ENCODE data around the gene MEF2D.

- no peak for TF ChIP-seq POLR2AphosphoS5 (IDR thresholded peaks at IDR 0.05)
- no peak for TF ChIP-seq CTCF (IDR thresholded peaks at IDR 0.05)
- TF ChIP-seq POLR2A (IDR thresholded peaks at IDR 0.05) = no peak
- TF ChIP-seq EP300 (IDR thresholded peaks at IDR 0.05) = no peak
Measured at GRCh38 chr1:156486421-156487344, 13.9 kb downstream of the MEF2D start.

Measured in suprapubic skin (tissue), 4 donors.